GM19463 (cell line): ENCODE results near the gene STRN3.
"Not testable (repeated sequence)": the region's sequence is repeated elsewhere in the genome, so short reads cannot be mapped to it uniquely, and the experiment has no call there.

Source experiments
- ATAC-seq: cut with Tn5 transposase; IDR thresholded peaks from one replicate; pipeline ENCODE4 v1.9.1; 2021; ENCODE audit warnings: mild to moderate bottlenecking, moderate library complexity; ENCODE audit not compliant: unreplicated experiment

Gene STRN3

GRCh38 chr14:30921788-30922187 lies 104.4 kb downstream of the STRN3 start:
- no peak for ATAC-seq

GRCh38 chr14:30921305-30921704 lies 104.9 kb downstream of the STRN3 start:
- no peak for ATAC-seq

- ATAC-seq = no peak
Observed at GRCh38 chr14:30915596-30915995, 110.6 kb downstream of the STRN3 start.

- ATAC-seq = no peak
Observed at GRCh38 chr14:30914812-30915211, 111.4 kb downstream of the STRN3 start.

- no peak for ATAC-seq
Observed at GRCh38 chr14:30908826-30909225, 117.4 kb downstream of the STRN3 start.

- ATAC-seq = no peak
Observed at GRCh38 chr14:30907659-30908057, 118.5 kb downstream of the STRN3 start.

GRCh38 chr14:30906752-30907658 lies 119.2 kb downstream of the STRN3 start:
- ATAC-seq = no peak

GRCh38 chr14:30903285-30904124 lies 122.7 kb downstream of the STRN3 start:
- ATAC-seq = no peak

GRCh38 chr14:30897121-30897520 lies 129.1 kb downstream of the STRN3 start:
- ATAC-seq = not testable (repeated sequence)

GRCh38 chr14:30896435-30896834 lies 129.7 kb downstream of the STRN3 start:
- no peak for ATAC-seq

GRCh38 chr14:30894923-30895515 lies 131.2 kb downstream of the STRN3 start:
- no peak for ATAC-seq

GRCh38 chr14:30893819-30894218 lies 132.4 kb downstream of the STRN3 start:
- no peak for ATAC-seq

GRCh38 chr14:30889244-30889594 lies 137.0 kb downstream of the STRN3 start:
- ATAC-seq = no peak

GRCh38 chr14:30888480-30889243 lies 137.5 kb downstream of the STRN3 start:
- no peak for ATAC-seq

GRCh38 chr14:30885840-30886740 lies 140.1 kb downstream of the STRN3 start:
- no peak for ATAC-seq

GRCh38 chr14:30884901-30885300 lies 141.3 kb downstream of the STRN3 start:
- ATAC-seq = no peak

GRCh38 chr14:30883508-30884294 lies 142.5 kb downstream of the STRN3 start:
- no peak for ATAC-seq

GRCh38 chr14:30882431-30882830 lies 143.7 kb downstream of the STRN3 start:
- no peak for ATAC-seq

- no peak for ATAC-seq
Observed at GRCh38 chr14:30876692-30877091, 149.5 kb downstream of the STRN3 start.
